ENCODE results near the gene EPB41L4A.

- TF ChIP-seq CTCF (IDR thresholded peaks at IDR 0.05) (no peak), POLR2A (IDR thresholded peaks at IDR 0.05) (no peak)
These were observed 280.6 kb downstream of the EPB41L4A start for GRCh38 chr5:112138526-112138925.

Data from body of pancreas (tissue), 4 donors.